Endothelial cell of hepatic sinusoid (primary cell): ENCODE results near the gene PREX1.

Experiments used
- in situ Hi-C: cut with HindIII; loops from 2 replicates; pipeline ENCODE4 v1.10.0; 2017; ENCODE audit warnings: low sequenced_read_pairs

Gene PREX1

DNA sequence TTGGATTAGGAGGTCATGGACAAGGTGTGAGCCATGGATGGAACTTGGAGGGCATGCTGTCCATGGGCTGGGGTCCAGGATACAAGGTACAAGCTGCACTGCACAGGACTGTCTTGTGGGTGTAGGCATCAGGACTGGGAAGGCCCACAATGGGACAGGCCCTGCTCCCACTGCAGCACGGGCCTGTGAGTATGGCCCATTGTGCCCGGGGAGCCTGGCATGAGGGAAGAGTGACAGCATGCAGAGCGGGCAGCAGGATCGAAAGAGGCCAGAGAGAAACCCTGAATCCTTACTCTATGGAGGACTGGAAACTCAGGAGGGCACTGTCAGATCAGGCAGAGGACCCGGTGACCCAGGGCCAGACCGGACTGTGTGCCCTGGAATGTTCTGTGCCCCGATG lies 211.3 kb downstream of the PREX1 start:
- in situ Hi-C loops = no loop called here

DNA sequence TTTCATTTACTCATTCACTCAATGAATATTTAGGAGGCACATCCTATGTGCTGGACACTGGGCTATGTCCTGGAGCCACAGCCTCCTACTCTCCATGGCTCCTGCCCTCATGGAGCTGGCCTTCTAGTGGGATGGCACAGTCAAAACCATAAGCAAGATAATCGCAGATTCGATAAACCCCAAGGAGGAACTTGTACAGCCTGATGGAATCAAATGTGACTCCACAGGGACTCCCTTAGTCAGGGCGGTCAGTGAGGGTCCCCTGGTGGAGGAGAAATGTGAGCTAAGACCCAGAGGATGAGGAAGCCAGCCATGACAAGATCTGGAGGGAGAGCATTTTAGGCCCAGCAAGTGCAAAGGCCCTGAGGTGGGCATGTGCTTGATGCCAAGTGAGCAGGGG lies 211.9 kb downstream of the PREX1 start:
- in situ Hi-C loops = no loop called here

DNA sequence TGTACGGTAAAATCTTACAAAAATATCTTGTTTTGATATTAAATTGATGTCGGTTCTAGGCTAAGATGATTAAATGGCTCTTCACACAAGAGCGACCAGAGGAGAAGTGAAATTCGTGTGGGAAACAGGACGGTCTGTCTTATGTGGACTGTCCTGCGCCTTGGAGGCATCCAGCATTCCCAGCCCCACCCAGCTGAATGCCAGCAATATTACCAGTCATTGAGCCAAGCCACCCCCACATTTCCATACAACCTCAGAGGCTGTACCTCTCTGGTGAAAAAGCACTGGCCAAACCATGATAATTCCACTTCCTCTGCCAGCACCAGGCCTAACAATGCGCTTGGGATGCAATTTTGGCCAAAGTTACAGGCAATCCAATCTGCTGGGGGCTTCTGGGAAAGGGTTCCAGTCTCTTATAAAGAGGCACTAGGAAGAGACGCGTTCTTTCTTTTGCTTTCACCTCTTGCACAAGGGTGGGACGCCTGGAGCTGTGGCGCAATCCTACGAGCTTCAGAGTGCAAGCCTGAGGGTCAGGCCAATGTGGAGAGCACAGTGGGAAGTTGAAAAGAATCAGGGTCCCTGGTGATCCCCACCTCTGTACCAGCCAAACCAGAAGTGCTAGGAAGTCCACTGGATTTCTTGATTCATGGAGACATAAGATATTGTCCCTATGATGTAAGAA lies 213.1 kb downstream of the PREX1 start:
- in situ Hi-C loops = no loop called here

DNA sequence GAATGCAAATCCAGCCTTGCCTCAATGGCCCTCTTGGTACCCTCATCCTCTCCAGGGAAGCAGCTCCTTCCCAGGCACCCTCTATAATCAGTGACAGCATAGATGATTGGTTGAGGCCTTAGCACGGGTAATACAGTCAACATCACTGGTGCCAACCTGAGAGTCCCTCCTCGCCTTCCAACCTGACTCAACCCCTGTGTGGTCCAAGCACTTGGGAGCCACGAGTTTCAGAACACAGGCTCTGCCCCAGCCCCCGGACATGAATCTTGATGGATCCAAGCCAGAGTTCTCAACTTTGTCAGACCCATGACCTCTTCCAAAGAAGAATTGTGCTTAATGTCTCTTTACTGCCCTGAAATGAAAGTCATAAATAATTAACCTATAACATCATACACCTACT lies 213.9 kb downstream of the PREX1 start:
- in situ Hi-C loops = no loop called here

DNA sequence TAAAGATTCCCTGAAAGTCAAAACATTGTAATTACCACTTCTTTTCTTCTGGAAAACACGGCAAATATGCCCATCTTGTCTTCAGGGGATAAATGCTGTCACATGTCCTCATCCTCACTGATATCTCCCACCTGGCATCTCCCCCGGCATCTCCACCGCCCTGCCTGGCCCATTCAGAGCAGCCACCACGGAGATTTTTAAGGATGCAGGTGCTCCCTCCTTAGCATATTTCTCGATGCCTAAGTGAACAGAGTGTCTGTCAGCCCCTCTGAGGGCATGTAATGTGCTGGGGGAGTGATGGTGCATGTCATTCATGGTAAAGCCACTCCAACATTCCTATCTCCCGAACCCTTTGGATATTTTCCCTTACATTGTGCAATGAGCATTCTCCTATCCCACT lies 215.5 kb downstream of the PREX1 start:
- in situ Hi-C loops = no loop called here

DNA sequence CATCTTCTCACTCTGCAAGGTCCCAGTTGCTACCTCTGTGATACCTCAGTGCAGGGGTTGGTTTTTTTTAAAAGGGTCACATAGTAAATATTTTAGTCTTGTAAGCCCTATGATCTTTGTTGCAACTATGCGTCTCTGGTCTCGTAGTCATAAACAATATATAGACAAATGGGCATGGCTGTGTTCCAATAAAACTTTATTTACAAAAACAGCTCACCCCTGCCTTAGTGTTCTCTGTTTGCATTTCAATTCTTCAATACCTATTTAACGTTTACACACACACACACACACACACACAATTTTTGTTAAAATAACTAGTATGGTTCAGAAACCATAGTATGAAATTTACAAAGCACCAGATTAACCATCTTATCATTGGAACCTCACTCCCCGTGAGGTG lies 216.8 kb downstream of the PREX1 start:
- in situ Hi-C loops = no loop called here

DNA sequence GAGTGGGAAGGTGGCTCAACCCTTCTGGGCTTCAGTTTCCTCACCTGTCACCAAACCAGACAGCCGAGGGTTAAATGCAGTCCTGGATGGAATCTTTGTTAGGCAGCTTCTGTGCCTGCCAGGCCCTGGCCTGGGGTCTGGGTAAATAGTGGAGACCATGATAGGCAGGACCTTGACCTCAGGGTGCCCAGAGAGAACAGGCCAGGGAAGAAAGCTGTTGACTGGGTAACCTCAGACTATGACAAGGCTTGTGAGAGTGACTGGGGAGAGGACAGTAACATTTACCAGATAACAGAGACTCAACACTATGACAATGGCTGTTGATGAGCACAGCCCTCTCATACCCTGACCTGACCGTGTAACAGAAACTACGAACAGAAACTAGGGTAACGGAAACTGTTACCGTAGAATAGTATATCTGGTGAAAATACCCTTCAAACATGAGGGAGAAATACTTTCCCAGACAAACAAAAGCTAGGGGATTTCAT lies 218.3 kb downstream of the PREX1 start:
- in situ Hi-C loops = no loop called here

DNA sequence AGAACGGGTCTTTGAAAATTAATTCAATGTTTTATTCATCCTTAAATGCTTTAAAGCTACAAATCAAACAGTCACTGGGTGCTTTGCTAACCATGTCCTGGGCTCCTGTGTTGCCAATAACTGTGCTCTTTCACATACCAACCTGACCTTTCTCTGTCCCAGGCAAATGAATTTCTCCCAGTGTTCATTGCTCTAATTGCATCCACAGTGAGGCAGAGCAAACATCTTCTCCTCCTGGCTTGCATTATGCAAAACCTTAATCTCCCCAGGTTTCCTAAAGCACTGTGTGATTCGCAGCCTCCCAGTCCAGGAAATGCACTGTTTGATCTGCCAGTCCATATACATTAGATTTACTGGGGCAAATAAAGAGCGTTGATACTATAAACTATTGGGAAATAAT lies 219.0 kb downstream of the PREX1 start:
- in situ Hi-C loops = no loop called here

DNA sequence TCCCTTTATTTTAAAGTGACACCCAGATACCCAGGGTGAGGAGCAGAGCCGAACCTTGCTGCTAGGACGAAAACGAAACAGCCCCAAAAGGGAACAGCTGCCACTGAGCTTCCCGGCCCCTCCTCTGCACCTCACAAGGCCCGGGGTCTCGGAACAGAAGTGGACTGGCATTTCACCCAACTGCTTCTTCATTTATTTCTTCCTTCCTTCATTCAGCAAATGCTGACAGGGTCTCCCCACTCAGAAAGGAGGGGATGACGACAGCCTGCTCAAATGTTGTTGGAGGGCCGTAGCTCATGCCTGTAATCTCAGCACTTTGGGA lies 220.3 kb downstream of the PREX1 start:
- in situ Hi-C loops = no loop called here

DNA sequence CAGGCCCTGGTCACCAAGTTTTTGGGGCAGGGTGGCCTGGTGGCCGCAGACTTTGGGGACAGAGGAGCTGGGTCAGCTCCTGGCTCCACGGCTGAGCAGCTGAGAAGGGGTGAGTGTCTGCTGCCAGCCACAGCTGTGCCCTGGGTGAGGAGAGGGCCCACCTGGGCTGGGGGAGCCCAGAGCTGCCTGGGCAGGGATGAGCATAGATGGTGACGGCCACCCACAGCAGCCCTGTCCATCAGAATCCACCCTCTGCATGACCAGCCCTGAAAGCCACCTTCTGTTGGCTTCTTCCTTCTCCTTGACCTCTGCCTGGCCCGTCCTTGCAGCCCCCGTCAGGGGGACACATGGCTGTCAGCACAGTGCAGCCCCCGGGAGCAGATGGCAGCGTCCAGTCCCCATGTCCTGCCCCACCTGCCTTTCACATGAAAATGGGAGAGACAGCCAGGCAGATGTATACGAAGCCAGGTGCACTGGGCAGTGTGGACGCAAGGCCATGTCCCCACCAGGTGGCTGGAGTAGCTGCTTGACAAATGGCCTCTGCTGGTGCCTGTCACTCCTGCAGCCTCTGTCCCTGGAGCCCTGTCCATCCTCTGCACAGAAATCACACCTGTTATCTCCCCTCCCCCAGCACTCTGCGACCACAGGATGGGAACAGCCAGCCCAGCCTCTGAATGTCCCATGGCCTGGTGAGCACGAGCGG lies 220.8 kb downstream of the PREX1 start:
- in situ Hi-C loops = no loop called here

DNA sequence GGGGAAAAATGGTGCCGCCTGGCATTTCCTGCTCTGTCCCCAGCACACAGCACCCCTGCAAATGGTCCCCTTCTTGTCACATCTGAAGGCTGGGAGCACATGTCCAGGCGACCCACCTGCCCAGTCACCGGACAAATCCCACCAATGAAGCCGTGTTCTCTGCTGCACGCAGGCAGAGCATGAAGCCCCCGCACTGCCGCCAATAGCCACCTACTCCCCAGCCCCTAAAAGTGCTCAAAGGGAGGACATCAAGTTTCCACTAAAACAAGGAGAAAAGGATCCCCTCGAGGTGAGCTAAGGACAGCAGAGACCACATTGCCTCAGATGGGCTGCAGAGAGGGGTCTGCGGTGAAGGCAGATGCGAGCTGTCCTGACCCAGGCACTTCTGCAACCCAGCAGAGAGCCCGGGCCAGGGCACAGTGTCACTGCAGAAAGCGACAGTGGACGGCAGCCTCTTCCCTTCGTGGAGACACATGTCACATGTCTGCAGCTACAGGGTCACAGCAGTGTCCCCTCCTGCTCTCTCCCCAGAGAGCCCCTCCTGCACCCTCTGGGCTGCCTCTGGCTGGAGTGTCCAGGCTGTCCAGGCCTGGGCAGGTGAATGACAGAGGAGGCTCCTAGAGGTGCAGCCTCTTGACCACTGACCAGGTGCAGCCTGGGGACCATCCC lies 221.5 kb downstream of the PREX1 start:
- in situ Hi-C loops = no loop called here

DNA sequence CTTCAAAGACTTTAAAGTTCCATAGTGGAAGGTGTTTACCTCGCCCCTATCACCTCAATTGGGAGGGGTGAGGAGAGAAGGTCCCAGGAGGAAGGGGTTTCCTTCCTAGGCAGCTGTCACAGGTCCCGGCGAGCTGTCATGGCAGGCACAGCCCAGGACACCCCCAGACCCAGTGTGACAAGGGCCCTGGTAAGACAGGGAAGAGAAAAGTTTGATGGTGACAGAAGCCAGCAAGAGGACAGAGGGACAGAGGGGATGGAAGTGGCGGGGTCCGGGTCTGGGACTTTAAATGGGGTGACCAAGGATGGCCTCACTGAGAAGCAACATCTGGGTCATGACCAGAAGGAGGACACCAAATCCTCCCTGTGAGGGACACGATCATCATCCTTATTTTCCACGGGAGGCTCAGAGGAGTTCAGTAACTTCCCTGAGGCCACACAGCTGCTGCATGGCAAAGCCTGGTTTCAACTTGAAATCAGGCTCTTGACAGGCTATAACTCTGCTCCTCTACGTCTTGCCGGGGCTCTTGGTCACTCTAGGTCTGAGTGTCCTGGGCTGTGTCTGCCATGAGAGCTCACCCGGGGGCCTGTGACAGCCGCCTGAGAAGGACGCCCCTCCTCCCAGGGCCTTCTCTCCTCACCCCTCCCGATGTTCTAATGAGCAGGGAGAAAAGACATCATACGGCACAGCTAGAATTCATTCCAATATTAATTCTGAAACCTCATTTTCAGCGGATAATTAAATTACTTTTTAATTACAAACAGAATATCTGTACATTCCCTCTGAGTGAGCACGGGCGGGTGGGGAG lies 222.2 kb downstream of the PREX1 start:
- in situ Hi-C loops = no loop called here

DNA sequence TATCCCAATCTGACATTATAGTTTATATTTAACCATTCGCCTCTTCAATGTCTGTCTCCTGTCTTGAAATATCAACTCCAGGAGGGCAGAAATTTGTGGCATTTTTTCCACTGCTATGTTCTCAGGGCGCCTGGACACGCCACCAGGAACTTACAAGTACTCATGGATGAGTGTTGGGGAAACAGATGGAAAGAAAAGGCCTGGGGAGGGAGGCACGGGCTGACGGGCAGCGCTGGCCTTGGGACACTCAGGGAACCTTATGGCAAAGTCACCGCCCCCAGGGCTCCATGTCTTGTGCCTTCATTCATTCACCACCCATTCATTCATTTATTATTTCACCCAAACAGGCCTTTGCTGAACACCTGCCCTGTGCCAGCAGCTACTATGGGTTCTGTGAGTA lies 222.9 kb downstream of the PREX1 start:
- in situ Hi-C loops = no loop called here

DNA sequence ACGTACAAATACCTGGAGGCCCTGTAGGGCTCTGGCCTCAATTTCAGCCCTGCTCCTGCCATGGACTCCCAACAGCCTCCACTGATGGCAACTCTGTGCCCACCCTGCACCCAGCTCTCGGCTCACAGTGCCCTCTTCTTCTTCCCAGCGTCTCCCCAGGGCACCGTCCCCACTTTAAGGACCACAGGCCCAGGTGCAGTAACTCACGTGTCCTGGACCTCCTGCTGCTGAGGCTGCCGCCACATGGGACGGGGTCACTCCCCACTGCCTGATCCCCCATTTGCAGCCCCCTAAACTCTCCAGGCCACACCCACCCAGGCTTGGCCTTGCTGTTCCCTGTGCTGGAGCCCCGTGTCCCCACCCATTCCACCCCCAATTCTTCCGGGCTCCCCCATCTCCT lies 223.4 kb downstream of the PREX1 start:
- in situ Hi-C loops = no loop called here

DNA sequence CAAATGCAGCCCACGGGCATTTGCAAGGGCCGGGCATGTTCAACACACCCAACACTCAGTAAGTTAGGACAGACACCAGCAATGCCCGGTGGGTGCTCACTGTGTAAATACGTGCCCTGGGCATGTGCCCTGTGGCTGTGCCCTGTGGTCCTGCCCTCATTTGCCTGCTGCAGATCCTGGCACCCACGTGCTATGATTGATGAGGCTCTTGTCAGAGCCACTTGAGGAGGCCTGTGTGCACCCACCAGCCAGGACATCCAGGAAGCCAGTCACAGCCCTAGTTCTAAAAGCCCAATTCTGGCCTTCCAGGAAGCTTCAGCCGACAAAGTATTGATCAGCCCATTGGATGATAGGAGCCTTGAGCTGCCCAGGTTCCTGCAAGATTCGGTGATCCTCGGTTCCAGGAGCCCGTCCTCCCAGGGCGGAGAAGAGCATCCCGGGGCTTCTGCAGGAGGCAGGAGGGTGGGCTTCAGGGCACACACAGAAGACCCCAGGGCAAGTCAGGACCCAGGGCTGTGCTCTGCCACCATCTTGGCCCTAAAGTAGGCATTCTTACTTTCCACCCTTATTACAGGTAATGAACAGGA lies 223.9 kb downstream of the PREX1 start:
- in situ Hi-C loops = no loop called here

DNA sequence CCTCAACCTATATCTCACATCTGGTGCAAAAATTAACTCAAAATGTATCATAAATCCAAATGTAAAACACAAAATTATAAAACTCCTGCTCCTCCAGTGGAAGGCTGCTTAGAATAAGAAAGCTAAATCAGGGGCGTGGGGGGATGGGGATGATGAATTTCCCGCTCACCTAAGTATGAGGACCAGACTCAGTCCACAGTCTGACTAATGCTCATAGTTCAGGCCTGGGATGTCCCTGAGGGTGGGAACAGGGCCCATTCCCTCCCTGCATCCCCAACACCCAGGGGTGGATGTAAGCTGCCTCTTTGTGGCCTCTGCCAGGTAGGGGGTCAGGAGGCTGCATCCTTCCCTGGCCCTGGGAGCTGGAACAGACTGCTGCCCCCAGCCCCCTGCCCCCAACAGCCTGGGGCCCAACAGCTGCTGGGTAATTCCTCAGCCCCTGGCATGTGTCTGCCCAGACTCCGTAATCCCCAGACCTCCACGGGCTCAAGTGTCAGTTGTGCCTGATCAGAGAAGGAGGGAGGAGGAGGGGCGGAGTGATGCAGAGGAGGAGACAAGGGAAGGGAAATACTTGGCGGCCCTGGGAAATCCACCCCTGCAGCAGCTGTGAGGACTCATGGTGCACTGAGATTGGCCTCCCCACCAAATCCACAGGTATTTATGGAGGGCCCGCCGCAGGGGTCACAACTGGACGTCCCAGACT lies 224.5 kb downstream of the PREX1 start:
- in situ Hi-C loops = no loop called here

DNA sequence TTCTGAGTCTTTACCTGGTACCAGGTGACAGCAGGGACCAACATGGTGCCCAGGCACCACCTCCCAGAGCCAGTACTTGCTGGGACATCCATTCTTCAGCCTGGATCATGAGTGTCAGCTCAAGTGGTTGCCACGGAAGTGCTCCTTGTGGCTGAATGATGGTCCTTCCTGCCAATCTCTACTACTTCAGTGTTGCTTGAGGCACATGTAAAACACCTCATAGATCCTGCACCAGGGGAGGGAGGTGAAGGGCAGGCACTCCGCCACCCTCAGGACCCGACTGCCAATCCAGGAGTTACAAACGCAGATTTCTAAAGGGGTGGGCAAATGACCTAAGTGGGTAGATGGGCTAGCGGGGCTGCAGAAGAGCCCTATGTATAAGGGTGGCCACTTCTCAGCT lies 226.0 kb downstream of the PREX1 start:
- in situ Hi-C loops = no loop called here

DNA sequence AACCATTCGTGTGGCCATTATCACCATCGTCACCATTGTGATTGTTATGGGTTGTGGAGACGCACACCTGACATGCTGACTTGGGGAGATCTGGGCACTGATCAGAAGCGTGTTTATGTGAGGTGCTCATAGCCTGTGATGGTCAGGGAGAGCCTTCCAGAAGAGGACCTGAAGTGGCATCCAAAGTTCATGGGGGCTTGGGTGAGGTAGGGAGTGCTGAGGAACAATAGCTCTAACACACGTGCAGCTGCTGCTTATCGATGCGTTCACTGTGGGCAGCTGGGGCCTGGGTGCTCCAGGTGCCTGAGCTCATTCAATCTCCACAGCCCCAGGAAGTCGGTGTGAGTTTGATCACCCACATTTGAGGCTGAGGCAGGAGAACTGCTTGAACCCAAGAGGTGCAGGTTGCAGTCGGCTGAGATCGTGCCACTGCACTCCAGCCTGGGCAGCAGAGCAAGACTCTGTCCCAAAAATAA lies 227.3 kb downstream of the PREX1 start:
- in situ Hi-C loops = no loop called here

DNA sequence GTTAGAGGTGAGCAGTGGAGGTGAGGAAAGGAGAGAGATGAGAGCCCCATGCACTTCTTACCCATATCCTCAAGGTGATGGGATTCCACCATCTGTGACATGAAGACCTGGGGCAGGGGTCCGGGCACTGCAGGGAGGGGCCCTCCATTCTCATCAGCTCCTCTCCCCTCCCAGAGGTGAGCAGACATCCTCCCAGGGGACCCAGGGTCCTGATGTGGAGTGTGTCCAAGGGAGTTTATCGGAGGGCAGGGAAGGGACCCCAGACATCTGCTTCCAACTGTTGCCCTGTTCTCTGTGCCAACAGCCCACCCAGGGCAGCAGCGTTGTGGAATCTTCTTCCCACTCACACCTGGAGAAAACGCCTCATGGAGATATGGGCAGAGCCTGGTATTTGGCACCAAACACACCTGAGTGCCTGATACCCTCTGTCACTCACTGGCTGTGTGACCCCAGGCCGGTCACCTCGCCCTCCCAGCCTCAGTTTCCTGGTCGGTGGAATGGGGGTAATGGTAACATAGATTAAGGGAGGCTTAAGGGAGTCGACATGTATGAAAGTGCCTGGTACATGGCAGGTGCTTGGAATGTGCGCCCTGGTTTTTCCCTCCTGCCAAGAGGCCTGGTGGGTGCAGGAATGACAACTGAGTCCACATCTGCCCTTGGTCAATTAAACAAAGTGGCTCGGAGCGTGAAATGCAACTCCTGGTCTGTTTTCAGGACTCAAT lies 227.9 kb downstream of the PREX1 start:
- in situ Hi-C loops = no loop called here
